Erythroblast (primary cell): ENCODE results near the gene BRMS1.

ENCODE experiments used
- GATA1 ChIP-seq: IDR thresholded peaks from 2 replicates; pipeline ENCODE4 v1.6.1; 2011; ENCODE audit warnings: low read depth, mild to moderate bottlenecking, control low read depth, low read length, moderate library complexity
- POLR2A ChIP-seq: IDR thresholded peaks from 2 replicates; pipeline ENCODE4 v1.6.1; 2011; ENCODE audit warnings: mild to moderate bottlenecking, low read length

- TF ChIP-seq POLR2A (no peak), GATA1 (no peak)
Measured at GRCh38 chr11:66329165-66329673, 15.7 kb downstream of the BRMS1 start.
